ENCODE data around the gene TMPRSS15. TPM values are rescaled to one million over a fixed set of nuclear protein-coding genes. Genes with fewer than 3 reads are reported as not detected.

TMPRSS15 gene
- total RNA-seq, 4 donors from 2014 or later, result not detected

DNA sequence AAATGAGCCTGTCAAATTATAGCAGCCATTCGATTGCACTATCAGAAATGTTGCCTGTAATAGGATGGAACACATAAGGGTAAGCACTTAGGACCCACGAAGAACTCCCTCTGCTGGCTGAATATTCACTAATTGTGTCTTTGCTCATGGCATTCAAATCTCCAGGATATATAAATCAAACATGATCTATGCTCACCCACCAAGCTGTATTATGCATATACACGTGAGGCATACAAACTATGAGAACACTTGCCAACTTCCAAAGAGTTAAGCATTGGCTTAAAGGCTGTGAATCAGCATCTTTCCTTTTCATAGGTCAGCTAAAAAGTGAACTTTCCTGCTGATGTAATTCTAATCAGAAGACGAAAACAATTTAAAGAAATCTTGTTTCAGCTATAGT lies 34.5 kb downstream of the TMPRSS15 start:
- 19 to 35% methylated on average over 3 to 4 of the region's 4 CpGs for WGBS, 2 donors (ENCODE audit: low coverage in 1 of 2)
- no peak for TF ChIP-seq POLR2A (IDR thresholded peaks at IDR 0.05)
- TF ChIP-seq, protein P1, sequence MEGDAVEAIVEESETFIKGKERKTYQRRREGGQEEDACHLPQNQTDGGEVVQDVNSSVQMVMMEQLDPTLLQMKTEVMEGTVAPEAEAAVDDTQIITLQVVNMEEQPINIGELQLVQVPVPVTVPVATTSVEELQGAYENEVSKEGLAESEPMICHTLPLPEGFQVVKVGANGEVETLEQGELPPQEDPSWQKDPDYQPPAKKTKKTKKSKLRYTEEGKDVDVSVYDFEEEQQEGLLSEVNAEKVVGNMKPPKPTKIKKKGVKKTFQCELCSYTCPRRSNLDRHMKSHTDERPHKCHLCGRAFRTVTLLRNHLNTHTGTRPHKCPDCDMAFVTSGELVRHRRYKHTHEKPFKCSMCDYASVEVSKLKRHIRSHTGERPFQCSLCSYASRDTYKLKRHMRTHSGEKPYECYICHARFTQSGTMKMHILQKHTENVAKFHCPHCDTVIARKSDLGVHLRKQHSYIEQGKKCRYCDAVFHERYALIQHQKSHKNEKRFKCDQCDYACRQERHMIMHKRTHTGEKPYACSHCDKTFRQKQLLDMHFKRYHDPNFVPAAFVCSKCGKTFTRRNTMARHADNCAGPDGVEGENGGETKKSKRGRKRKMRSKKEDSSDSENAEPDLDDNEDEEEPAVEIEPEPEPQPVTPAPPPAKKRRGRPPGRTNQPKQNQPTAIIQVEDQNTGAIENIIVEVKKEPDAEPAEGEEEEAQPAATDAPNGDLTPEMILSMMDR (IDR thresholded peaks at IDR 0.05), result peak in 1 of 5 experiments; percentile 10

DNA sequence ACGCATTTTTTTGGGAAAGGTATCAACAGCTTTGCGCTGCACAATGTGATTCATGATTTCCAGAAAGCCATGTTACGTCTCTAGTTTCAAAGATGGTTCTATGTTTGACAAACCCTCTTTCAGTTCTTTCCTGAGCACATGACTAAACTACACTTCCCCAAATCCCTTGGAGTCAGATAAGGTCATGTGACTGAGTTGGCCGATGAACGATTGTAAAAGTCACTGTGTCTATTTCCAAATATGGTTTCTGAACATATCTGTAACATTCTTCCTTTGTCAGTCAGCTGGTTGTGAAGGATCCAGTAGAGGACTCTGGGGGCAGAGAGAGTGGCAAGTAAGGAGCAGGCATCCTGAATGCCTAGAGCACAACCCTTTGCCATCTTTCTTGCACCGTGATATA lies 35.4 kb downstream of the TMPRSS15 start:
- H3K36me3 ChIP-seq, result no peaks in the 10 kb centered on the region
- no peak overlapping the region for H3K4me3 ChIP-seq
- H3K4me1 ChIP-seq, result no peaks in the 10 kb centered on the region
- no peaks in the 10 kb centered on the region for H3K9me3 ChIP-seq
- in situ Hi-C loops (cut with MboI; ENCODE audit: low pct_ligation_motif_present in 1 of 4, low pct_unique_long_range_greater_than_20kb in 1 of 4, low sequenced_read_pairs in 3 of 4), result no loop called here
- TF ChIP-seq, protein P1 (IDR thresholded peaks at IDR 0.05), result no peak
- no peaks in the 10 kb centered on the region for H3K27me3 ChIP-seq
- intact Hi-C loops (cut with DNase I; ENCODE audit: low total_unique reads), result no loop called here
- H3K27ac ChIP-seq, result no peak overlapping the region
- DNase-seq, result no peak
- 65 to 73% methylated on average over 5 to 6 of the region's 6 CpGs for WGBS, 2 donors (ENCODE audit: low coverage in 1 of 2)

More for the DNA sequence above, 34.5 kb downstream of the TMPRSS15 start:
- in situ Hi-C loops (cut with MboI; ENCODE audit: low pct_ligation_motif_present in 1 of 4, low pct_unique_long_range_greater_than_20kb in 1 of 4, low sequenced_read_pairs in 3 of 4) (no loop called here), intact Hi-C loops (cut with DNase I; ENCODE audit: low total_unique reads) (no loop called here)
- Histone ChIP-seq H3K4me3 (no peak overlapping the region), H3K27ac (no peak overlapping the region), H3K4me1 (no peaks in the 10 kb centered on the region), H3K27me3 (no peaks in the 10 kb centered on the region), H3K9me3 (no peaks in the 10 kb centered on the region), H3K36me3 (no peaks in the 10 kb centered on the region)
- DNase-seq, result no peak

DNA sequence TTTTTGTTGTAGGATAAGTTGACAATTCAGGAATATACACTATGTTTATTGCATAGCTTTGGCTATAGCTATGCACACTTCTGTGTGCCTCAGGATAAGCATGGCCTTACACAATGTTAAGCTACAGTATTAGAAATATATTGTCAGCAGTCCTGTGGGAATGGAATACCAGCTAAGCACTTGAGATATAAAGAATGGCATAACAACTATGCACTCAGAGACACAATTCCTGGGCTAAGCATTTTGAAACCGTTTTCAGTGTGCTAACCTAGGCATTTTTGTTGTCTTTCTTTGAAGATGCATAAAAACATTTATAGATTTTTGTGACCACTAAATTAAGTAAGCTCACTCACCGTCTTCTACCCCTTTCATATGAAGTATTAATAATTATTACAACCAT lies 46.8 kb downstream of the TMPRSS15 start:
- Histone ChIP-seq H3K4me1 (no peaks in the 10 kb centered on the region), H3K27ac (no peak overlapping the region), H3K27me3 (no peaks in the 10 kb centered on the region), H3K4me3 (no peak overlapping the region), H3K9me3 (no peaks in the 10 kb centered on the region), H3K36me3 (no peaks in the 10 kb centered on the region)
- DNase-seq, result no peak
- in situ Hi-C loops (cut with MboI; ENCODE audit: low pct_ligation_motif_present in 1 of 4, low pct_unique_long_range_greater_than_20kb in 1 of 4, low sequenced_read_pairs in 3 of 4), result no loop called here
- WGBS, 2 donors (ENCODE audit: low coverage in 1 of 2), result 66 to 71% methylated on average over 2 of the region's 2 CpGs
- TF ChIP-seq EP300 (IDR thresholded peaks at IDR 0.05; ENCODE audit: low read depth), result no peak
- TF ChIP-seq POLR2AphosphoS5 (IDR thresholded peaks at IDR 0.05), result no peak
- intact Hi-C loops (cut with DNase I; ENCODE audit: low total_unique reads), result no loop called here

DNA sequence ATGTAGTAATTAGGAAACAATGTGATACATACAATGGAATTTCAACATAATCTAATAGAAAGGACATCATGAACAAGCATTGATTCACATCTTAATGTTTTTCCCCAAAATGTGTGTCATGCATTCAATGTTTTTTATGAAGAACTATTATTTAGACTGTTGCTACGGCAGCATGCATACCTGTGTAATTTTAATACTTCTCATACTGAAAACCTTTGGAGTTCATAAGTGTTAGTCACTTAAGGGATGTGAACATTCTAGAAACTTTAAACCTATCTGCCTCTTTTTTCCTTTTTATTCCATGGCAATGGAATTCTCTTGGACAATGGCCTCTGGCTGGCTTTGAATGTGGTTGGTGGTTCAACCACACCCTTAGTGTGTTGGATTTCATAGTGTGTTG lies 48.6 kb downstream of the TMPRSS15 start:
- Histone ChIP-seq H3K27ac (no peak overlapping the region), H3K36me3 (no peaks in the 10 kb centered on the region), H3K9me3 (no peaks in the 10 kb centered on the region), H3K4me1 (no peaks in the 10 kb centered on the region), H3K4me3 (no peak overlapping the region), H3K27me3 (no peaks in the 10 kb centered on the region)
- 80 to 93% methylated on average over 1 of the region's 1 CpG for WGBS, 2 donors (ENCODE audit: low coverage in 1 of 2)
- TF ChIP-seq, protein P1 (IDR thresholded peaks at IDR 0.05), result no peak
- TF ChIP-seq EP300 (IDR thresholded peaks at IDR 0.05; ENCODE audit: low read depth) (no peak), POLR2A (IDR thresholded peaks at IDR 0.05) (no peak), POLR2AphosphoS5 (IDR thresholded peaks at IDR 0.05) (no peak)
- intact Hi-C loops (cut with DNase I; ENCODE audit: low total_unique reads) (no loop called here), in situ Hi-C loops (cut with MboI; ENCODE audit: low pct_ligation_motif_present in 1 of 4, low pct_unique_long_range_greater_than_20kb in 1 of 4, low sequenced_read_pairs in 3 of 4) (no loop called here)
- no peak for DNase-seq

DNA sequence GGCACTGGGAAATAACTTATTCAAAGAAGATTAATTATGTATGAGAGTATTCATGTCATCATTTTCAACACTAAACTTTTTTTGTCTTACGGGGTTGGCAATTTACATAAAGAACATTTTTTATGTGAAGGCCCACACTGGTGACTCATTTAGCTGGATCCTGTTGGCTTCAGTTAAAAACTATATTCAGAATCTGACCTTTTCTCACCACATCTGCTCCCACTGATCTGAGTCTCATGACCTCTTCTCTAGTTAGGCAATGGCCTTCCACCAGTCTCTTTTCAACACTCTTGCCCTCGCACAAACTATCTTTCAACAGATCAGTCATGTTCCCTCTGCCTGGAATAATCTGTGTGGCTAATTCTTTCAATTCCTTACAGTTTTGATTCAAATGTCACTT lies 53.4 kb downstream of the TMPRSS15 start:
- Histone ChIP-seq H3K27me3 (no peaks in the 10 kb centered on the region), H3K36me3 (no peaks in the 10 kb centered on the region), H3K9me3 (no peaks in the 10 kb centered on the region), H3K4me3 (no peak overlapping the region), H3K4me1 (no peaks in the 10 kb centered on the region), H3K27ac (no peak overlapping the region)
- no peak for DNase-seq
- WGBS, 2 donors (ENCODE audit: low coverage in 1 of 2), result 57 to 72% methylated on average over 2 of the region's 2 CpGs
- in situ Hi-C loops (cut with MboI; ENCODE audit: low pct_ligation_motif_present in 1 of 4, low pct_unique_long_range_greater_than_20kb in 1 of 4, low sequenced_read_pairs in 3 of 4), result no loop called here
- intact Hi-C loops (cut with DNase I; ENCODE audit: low total_unique reads), result no loop called here
- TF ChIP-seq POLR2A (IDR thresholded peaks at IDR 0.05), result no peak
- TF ChIP-seq EP300 (IDR thresholded peaks at IDR 0.05; ENCODE audit: low read depth), result no peak
- no peak for TF ChIP-seq POLR2AphosphoS5 (IDR thresholded peaks at IDR 0.05)
